ENCODE results near the gene MAPK7. TPM values are rescaled to one million over a fixed set of nuclear protein-coding genes. Genes with fewer than 3 reads are reported as not detected.

The MAPK7 gene
- total and polyA plus RNA-seq, 2 of the 4 experiments (the other 2 are of a cell fraction), result 9.7 to 25.4 TPM

DNA sequence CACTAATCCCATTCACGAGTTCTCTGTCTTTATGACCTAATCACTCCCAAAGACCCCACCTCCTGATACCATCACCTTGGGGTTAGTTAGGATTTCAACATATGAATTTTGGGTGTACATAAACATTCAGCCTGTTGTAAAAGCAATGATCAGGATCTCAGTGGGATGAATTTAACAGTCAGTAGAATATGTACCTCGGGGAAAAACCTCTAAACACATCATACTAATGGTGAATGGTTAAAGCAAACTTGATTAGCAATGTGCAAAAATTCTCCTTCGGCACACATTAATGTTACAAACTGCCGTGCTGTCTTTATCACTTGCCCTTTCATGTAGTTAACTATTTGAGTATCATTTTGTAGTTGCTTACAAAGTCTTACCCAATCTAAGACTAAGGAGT lies 42.9 kb downstream of the MAPK7 start:
- BruUV-seq (replicated peaks), result no TSS peak
- no peak overlapping the region for H2BK20ac ChIP-seq (ENCODE audit: low read depth, low read length)
- TF ChIP-seq MAZ (IDR thresholded peaks at IDR 0.05; ENCODE audit: borderline replicate concordance, low read depth, low read length), result no peak

More for the DNA sequence above, 42.9 kb downstream of the MAPK7 start:
- DNase-seq, result no peak
- Histone ChIP-seq H3K14ac (replicated peaks; ENCODE audit: low read depth, low read length) (no peak overlapping the region), H3K4ac (ENCODE audit: low read depth, low read length) (no peak overlapping the region), H3K36me3 (ENCODE audit: control insufficient read depth, insufficient read depth, low read length) (no peaks in the 10 kb centered on the region), H3K9me3 (ENCODE audit: control insufficient read depth, insufficient read depth, low read length) (no peaks in the 10 kb centered on the region; the same call in 1 of the 2 replicates), H2AFZ (replicated peaks; ENCODE audit: low read length, poor library complexity) (no peak overlapping the region), H3K56ac (ENCODE audit: extremely low read depth, insufficient read depth, low read length) (no peak overlapping the region), H4K5ac (ENCODE audit: low read depth, low read length) (no peak overlapping the region), H2BK15ac (ENCODE audit: low read depth, low read length) (no peak overlapping the region), H2AK5ac (ENCODE audit: low read depth, low read length) (no peak overlapping the region), H3K4me3 (ENCODE audit: insufficient read depth, low read depth, low read length) (no peak overlapping the region), H2AK9ac (replicated peaks; ENCODE audit: low read depth, low read length, poor library complexity) (no peak overlapping the region), H3K27ac (ENCODE audit: insufficient read depth, low read length) (no peak overlapping the region), H2BK120ac (ENCODE audit: low read depth, low read length) (no peak overlapping the region), H3K9ac (ENCODE audit: low read depth, low read length) (no peak overlapping the region), H4K91ac (ENCODE audit: insufficient read depth, low read depth, low read length) (no peak overlapping the region), H3K9me1 (ENCODE audit: insufficient read depth, low read length) (no peaks in the 10 kb centered on the region), H3K18ac (ENCODE audit: low read depth, low read length) (no peak overlapping the region), H4K8ac (ENCODE audit: low read depth in 2 of 2, low read length in 2 of 2) (no peak overlapping the region), H3K79me1 (ENCODE audit: low read depth in 1 of 2, low read length in 2 of 2) (no peaks in the 10 kb centered on the region), H3K4me2 (ENCODE audit: low read depth, low read length) (no peak overlapping the region), H2BK5ac (ENCODE audit: low read depth, low read length, poor library complexity, severe bottlenecking) (no peak overlapping the region), H3K4me1 (ENCODE audit: control insufficient read depth, insufficient read depth, low read length) (peaks cover 6% of the 10 kb centered on the region), H3K23ac (ENCODE audit: low read depth, low read length) (no peak overlapping the region), H3K27me3 (ENCODE audit: control insufficient read depth, insufficient read depth, low read length) (peaks cover 3% of the 10 kb centered on the region), H4K20me1 (ENCODE audit: insufficient read depth, low read length) (no peaks in the 10 kb centered on the region)
- dilution Hi-C loops (cut with HindIII; ENCODE audit: low sequenced_read_pairs, unreplicated experiment) (no loop called here), intact Hi-C loops (cut with micrococcal nuclease) (no loop called here), in situ Hi-C loops (cut with MboI; ENCODE audit: low sequenced_read_pairs) (no loop called here)
- no CpG with 5 or more reads among the region's 4 CpGs for WGBS, 2 experiments (ENCODE audit: extremely low coverage in 2 of 2, insufficient read length in 1 of 2)
- no peak for ATAC-seq (ENCODE audit: low read depth)
- CTCF ChIA-PET, result no interaction called here
- POLR2A ChIA-PET (ENCODE audit: unreplicated experiment), result no interaction called here

Data from IMR-90 (cell line).